ENCODE measurements around the gene CRIM1.

Gene CRIM1

DNA sequence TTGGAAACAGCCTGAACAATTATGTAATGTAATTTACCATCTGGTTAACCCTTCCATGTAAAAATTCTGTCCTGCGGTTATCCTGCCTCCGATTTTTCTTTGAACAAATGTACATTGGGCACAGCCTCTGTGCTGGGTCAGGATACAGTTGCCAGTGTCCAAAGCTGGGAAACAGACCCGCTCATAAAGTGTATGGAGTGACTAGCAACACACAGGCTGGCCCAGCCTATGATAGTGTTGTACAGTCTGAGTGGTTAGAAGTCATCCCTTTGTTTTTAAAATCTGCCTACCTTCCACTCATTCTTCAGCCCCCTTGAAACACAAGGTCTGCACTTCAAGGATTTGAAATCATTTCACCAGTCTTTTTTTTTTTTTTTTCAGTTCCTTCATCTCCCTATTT is 192.3 kb downstream of the CRIM1 start:
- DNase-seq (ENCODE audit: low read depth) = no peak
- TF ChIP-seq, protein P1, sequence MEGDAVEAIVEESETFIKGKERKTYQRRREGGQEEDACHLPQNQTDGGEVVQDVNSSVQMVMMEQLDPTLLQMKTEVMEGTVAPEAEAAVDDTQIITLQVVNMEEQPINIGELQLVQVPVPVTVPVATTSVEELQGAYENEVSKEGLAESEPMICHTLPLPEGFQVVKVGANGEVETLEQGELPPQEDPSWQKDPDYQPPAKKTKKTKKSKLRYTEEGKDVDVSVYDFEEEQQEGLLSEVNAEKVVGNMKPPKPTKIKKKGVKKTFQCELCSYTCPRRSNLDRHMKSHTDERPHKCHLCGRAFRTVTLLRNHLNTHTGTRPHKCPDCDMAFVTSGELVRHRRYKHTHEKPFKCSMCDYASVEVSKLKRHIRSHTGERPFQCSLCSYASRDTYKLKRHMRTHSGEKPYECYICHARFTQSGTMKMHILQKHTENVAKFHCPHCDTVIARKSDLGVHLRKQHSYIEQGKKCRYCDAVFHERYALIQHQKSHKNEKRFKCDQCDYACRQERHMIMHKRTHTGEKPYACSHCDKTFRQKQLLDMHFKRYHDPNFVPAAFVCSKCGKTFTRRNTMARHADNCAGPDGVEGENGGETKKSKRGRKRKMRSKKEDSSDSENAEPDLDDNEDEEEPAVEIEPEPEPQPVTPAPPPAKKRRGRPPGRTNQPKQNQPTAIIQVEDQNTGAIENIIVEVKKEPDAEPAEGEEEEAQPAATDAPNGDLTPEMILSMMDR (IDR thresholded peaks at IDR 0.05; ENCODE audit: control insufficient read depth, insufficient read depth, low read depth, low read length, missing control alignments) = no peak
- no peak overlapping the region for H3K4me3 ChIP-seq (ENCODE audit: control insufficient read depth, low read depth, low read length)

DNA sequence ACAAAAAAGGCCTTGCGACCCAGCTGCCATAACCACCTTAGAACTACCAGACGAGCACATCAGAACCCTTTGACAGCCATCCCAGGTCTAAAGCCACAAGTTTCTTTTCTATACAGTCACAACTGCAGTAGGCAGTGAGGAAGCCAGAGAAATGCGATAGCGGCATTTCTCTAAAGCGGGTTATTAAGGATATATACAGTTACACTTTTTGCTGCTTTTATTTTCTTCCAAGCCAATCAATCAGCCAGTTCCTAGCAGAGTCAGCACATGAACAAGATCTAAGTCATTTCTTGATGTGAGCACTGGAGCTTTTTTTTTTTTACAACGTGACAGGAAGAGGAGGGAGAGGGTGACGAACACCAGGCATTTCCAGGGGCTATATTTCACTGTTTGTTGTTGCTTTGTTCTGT is 193.6 kb downstream of the CRIM1 start:
- DNase-seq (ENCODE audit: low read depth) = no peak
- no peak overlapping the region for H3K4me3 ChIP-seq (ENCODE audit: control insufficient read depth, low read depth, low read length)
- TF ChIP-seq, protein P1 (IDR thresholded peaks at IDR 0.05; ENCODE audit: control insufficient read depth, insufficient read depth, low read depth, low read length, missing control alignments) = no peak

DNA sequence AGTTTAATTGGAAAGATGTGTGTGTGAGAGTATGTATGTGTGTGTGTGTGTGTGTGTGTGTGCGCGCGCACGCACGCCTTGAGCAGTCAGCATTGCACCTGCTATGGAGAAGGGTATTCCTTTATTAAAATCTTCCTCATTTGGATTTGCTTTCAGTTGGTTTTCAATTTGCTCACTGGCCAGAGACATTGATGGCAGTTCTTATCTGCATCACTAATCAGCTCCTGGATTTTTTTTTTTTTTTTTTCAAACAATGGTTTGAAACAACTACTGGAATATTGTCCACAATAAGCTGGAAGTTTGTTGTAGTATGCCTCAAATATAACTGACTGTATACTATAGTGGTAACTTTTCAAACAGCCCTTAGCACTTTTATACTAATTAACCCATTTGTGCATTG is 194.4 kb downstream of the CRIM1 start:
- H3K4me3 ChIP-seq (ENCODE audit: control insufficient read depth, low read depth, low read length) = no peak overlapping the region
- DNase-seq (ENCODE audit: low read depth) = no peak
- TF ChIP-seq, protein P1 (IDR thresholded peaks at IDR 0.05; ENCODE audit: control insufficient read depth, insufficient read depth, low read depth, low read length, missing control alignments) = no peak

DNA sequence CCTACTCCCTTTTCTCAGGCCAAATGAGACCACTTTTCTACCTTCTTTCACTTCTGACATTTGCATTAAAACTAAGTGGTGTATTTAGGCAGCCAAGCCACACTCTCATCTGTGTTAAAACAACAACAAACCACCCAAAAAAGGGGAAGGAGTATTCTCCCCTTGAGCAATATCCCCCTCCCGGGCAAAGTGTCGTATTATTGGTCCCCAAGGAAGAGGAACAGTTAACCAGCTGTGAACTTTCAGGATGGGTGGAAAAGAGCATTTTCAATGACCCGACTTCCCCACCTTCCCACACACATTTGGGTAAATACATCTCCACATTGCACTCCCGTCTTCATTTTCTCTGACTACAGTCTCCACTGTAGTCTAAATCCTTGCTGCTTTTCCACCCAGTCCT is 198.1 kb downstream of the CRIM1 start:
- no peak for DNase-seq (ENCODE audit: low read depth)
- H3K4me3 ChIP-seq (ENCODE audit: control insufficient read depth, low read depth, low read length) = no peak overlapping the region
- TF ChIP-seq, protein P1 (IDR thresholded peaks at IDR 0.05; ENCODE audit: control insufficient read depth, insufficient read depth, low read depth, low read length, missing control alignments) = no peak

GRCh38 chr2:36554531-36554930 is 199.0 kb downstream of the CRIM1 start:
- no peak for DNase-seq (ENCODE audit: low read depth)

DNA sequence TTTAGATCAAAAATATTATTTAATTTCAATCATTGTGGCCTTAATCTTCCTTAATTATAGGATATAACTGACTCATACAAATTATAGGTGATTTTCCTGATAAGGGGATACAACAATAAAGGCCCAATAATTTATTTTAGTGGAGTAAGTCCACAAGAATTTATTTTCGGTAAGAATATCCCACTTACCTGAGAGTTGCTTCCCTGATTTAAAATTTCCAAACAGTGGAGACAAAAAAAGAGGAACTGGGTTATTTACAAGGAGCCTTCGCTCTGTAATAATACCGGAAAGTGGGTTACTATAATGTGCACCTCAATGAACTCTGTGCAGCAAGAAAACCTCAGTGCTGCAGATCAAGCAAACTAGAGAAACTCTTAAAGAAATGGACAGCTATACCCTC is 200.2 kb downstream of the CRIM1 start:
- TF ChIP-seq, protein P1 (IDR thresholded peaks at IDR 0.05; ENCODE audit: control insufficient read depth, insufficient read depth, low read depth, low read length, missing control alignments) = no peak
- no peak overlapping the region for H3K4me3 ChIP-seq (ENCODE audit: control insufficient read depth, low read depth, low read length)
- no peak for DNase-seq (ENCODE audit: low read depth)

More at GRCh38 chr2:36554531-36554930, 199.0 kb downstream of the CRIM1 start:
- H3K4me3 ChIP-seq (ENCODE audit: control insufficient read depth, low read depth, low read length) = no peak overlapping the region
- TF ChIP-seq, protein P1 (IDR thresholded peaks at IDR 0.05; ENCODE audit: control insufficient read depth, insufficient read depth, low read depth, low read length, missing control alignments) = no peak

DNA sequence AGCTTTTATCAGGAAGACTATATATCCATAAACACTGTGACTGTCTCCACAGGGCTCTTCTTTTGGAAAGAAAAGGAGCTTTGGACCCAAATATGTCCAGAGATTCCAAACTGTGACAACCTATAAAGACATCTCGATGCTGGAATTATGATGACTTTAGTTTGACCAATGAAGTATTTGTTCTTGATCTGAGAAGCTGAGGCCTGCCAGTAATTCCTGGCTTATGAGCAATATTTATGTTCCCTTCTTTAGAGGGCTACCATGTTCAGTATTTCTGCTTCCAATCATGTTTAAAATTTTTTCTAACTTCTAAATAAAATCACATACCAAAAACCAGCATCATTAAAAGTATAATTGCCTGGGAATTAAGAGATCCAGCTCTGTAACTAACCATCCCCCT is 201.3 kb downstream of the CRIM1 start:
- DNase-seq (ENCODE audit: low read depth) = peak; percentile 48

More for the DNA sequence above, 201.3 kb downstream of the CRIM1 start:
- TF ChIP-seq, protein P1 (IDR thresholded peaks at IDR 0.05; ENCODE audit: control insufficient read depth, insufficient read depth, low read depth, low read length, missing control alignments) = no peak
- no peak overlapping the region for H3K4me3 ChIP-seq (ENCODE audit: control insufficient read depth, low read depth, low read length)
